ENCODE data around the gene GON4L. TPM values are rescaled to one million over a fixed set of nuclear protein-coding genes. Genes with fewer than 3 reads are reported as not detected.

GON4L gene
- total and polyA plus RNA-seq, 2 of the 4 experiments (the other 2 are of a cell fraction), result 21.2 to 30.3 TPM

DNA sequence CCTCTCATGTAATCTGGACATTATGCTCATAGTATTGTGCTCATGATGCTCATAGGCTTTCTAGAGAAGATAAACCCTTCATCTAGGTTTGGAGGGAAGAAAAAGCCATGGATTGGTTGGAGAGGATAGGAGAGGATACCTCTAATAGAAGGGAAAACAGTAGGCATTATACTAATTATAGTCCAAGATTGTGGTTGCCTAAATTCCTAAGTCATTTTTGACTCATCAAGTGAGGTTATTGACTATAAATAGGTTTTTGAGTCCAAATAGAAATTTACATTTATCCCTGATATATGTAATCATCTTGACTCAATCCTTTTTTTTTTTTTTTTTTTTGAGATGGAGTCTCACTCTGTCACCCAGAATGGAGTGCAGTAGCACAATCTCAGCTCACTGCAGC, 7.4 kb upstream of the GON4L start:
- Histone ChIP-seq H4K91ac (ENCODE audit: insufficient read depth, low read depth, low read length) (no peak overlapping the region), H3K36me3 (ENCODE audit: control insufficient read depth, insufficient read depth, low read length) (peaks cover 8% of the 10 kb centered on the region), H3K4ac (ENCODE audit: low read depth, low read length) (no peak overlapping the region), H2AK9ac (replicated peaks; ENCODE audit: low read depth, low read length, poor library complexity) (no peak overlapping the region), H4K20me1 (ENCODE audit: insufficient read depth, low read length) (no peaks in the 10 kb centered on the region; the same call in 1 of the 2 replicates), H3K27me3 (ENCODE audit: control insufficient read depth, insufficient read depth, low read length) (no peaks in the 10 kb centered on the region), H4K5ac (ENCODE audit: low read depth, low read length) (no peak overlapping the region), H2AK5ac (ENCODE audit: low read depth, low read length) (no peak overlapping the region), H3K14ac (replicated peaks; ENCODE audit: low read depth, low read length) (no peak overlapping the region), H3K79me1 (ENCODE audit: low read depth in 1 of 2, low read length in 2 of 2) (peaks cover 13 to 64% of the 10 kb centered on the region in 2 experiments), H3K9ac (ENCODE audit: low read depth, low read length) (no peak overlapping the region), H3K9me3 (ENCODE audit: control insufficient read depth, insufficient read depth, low read length) (no peaks in the 10 kb centered on the region), H3K27ac (ENCODE audit: insufficient read depth, low read length) (no peak overlapping the region), H2BK120ac (ENCODE audit: low read depth, low read length) (no peak overlapping the region), H2BK20ac (ENCODE audit: low read depth, low read length) (no peak overlapping the region), H4K8ac (ENCODE audit: low read depth in 2 of 2, low read length in 2 of 2) (no peak overlapping the region), H3K9me1 (ENCODE audit: insufficient read depth, low read length) (peaks cover 10% of the 10 kb centered on the region), H2AFZ (replicated peaks; ENCODE audit: low read length, poor library complexity) (no peak overlapping the region), H3K4me2 (ENCODE audit: low read depth, low read length) (no peak overlapping the region; the same call in 1 of the 2 replicates), H3K4me1 (ENCODE audit: control insufficient read depth, insufficient read depth, low read length) (no peaks in the 10 kb centered on the region; the same call in 1 of the 2 replicates), H3K56ac (ENCODE audit: extremely low read depth, insufficient read depth, low read length) (no peak overlapping the region), H3K23ac (ENCODE audit: low read depth, low read length) (no peak overlapping the region), H3K4me3 (ENCODE audit: insufficient read depth, low read depth, low read length) (no peak overlapping the region), H3K18ac (ENCODE audit: low read depth, low read length) (no peak overlapping the region), H2BK15ac (ENCODE audit: low read depth, low read length) (no peak overlapping the region), H2BK5ac (ENCODE audit: low read depth, low read length, poor library complexity, severe bottlenecking) (no peak overlapping the region)
- dilution Hi-C loops (cut with HindIII; ENCODE audit: low sequenced_read_pairs, unreplicated experiment), result no loop called here
- no peak for TF ChIP-seq RAD21 (IDR thresholded peaks at IDR 0.05; ENCODE audit: low read length)
- TF ChIP-seq BHLHE40 (IDR thresholded peaks at IDR 0.05; ENCODE audit: low read depth, low read length), result no peak
- TF ChIP-seq NFE2L2 (IDR thresholded peaks at IDR 0.05; ENCODE audit: low read depth, low read length), result no peak
- TF ChIP-seq CTCF (conservative IDR thresholded peaks at IDR 0.05; ENCODE audit: low read depth, low read length), result no peak
- TF ChIP-seq ELK1 (IDR thresholded peaks at IDR 0.05; ENCODE audit: borderline replicate concordance, low read depth, low read length), result no peak
- TF ChIP-seq, protein P1, sequence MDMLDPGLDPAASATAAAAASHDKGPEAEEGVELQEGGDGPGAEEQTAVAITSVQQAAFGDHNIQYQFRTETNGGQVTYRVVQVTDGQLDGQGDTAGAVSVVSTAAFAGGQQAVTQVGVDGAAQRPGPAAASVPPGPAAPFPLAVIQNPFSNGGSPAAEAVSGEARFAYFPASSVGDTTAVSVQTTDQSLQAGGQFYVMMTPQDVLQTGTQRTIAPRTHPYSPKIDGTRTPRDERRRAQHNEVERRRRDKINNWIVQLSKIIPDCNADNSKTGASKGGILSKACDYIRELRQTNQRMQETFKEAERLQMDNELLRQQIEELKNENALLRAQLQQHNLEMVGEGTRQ (IDR thresholded peaks at IDR 0.05; ENCODE audit: low read depth, low read length), result no peak
- ATAC-seq (ENCODE audit: low read depth), result no peak
- intact Hi-C loops (cut with micrococcal nuclease), result no loop called here
- BruUV-seq (replicated peaks), result no TSS peak
- CTCF ChIA-PET, result interaction anchor here (1.2 kb wide), 1 partner anchor 21 kb away, joined by 3 read pairs; no protein-coding TSS in a partner anchor
- POLR2A ChIA-PET (ENCODE audit: unreplicated experiment), result no interaction called here
- DNase-seq, result peak; percentile 68
- in situ Hi-C loops (cut with MboI; ENCODE audit: low sequenced_read_pairs), result no loop called here

Measured in IMR-90 (cell line).